Fibroblast of peridontal ligament (primary cell): ENCODE data around the gene PDCD7.
"Not testable (repeated sequence)": the region's sequence is repeated elsewhere in the genome, so short reads cannot be mapped to it uniquely, and the experiment has no call there.

Experiments used
- DNase-seq: peaks from one replicate; pipeline ENCODE4 v3.0.0-alpha.2; 2010; ENCODE audit errors: extremely low read depth

The PDCD7 gene

GRCh38 chr15:65091946-65092770 is 41.5 kb downstream of the PDCD7 start:
- no peak for DNase-seq

GRCh38 chr15:65089206-65089824 is 44.3 kb downstream of the PDCD7 start:
- DNase-seq, result no peak

GRCh38 chr15:65088643-65089021 is 45.0 kb downstream of the PDCD7 start:
- no peak for DNase-seq

- DNase-seq, result no peak
Measured at GRCh38 chr15:65087873-65088642, 45.5 kb downstream of the PDCD7 start.

GRCh38 chr15:65087411-65087810 is 46.2 kb downstream of the PDCD7 start:
- DNase-seq, result no peak

- DNase-seq, result no peak
Measured at GRCh38 chr15:65086680-65087111, 46.9 kb downstream of the PDCD7 start.

GRCh38 chr15:65085990-65086679 is 47.5 kb downstream of the PDCD7 start:
- peak; percentile 13 for DNase-seq

- no peak for DNase-seq
Measured at GRCh38 chr15:65085207-65085753, 48.3 kb downstream of the PDCD7 start.

- no peak for DNase-seq
Measured at GRCh38 chr15:65084500-65085206, 49.0 kb downstream of the PDCD7 start.

GRCh38 chr15:65083262-65083701 is 50.3 kb downstream of the PDCD7 start:
- DNase-seq, result peak; percentile 68

- no peak for DNase-seq
Measured at GRCh38 chr15:65082303-65082953, 51.2 kb downstream of the PDCD7 start.

GRCh38 chr15:65081758-65082157 is 51.9 kb downstream of the PDCD7 start:
- DNase-seq, result no peak

- no peak for DNase-seq
Measured at GRCh38 chr15:65081270-65081669, 52.3 kb downstream of the PDCD7 start.

- no peak for DNase-seq
Measured at GRCh38 chr15:65079580-65079979, 54.0 kb downstream of the PDCD7 start.

GRCh38 chr15:65077981-65078352 is 55.6 kb downstream of the PDCD7 start:
- peak; percentile 57 for DNase-seq

- no peak for DNase-seq
Measured at GRCh38 chr15:65077291-65077980, 56.2 kb downstream of the PDCD7 start.

GRCh38 chr15:65076486-65077290 is 56.9 kb downstream of the PDCD7 start, which contains the start of gene KBTBD13:
TSS of gene KBTBD13 (plus strand) at chr15:65076746. CDS start at chr15:65076816, 70 bp downstream.
- DNase-seq, result no peak

- not testable (repeated sequence) for DNase-seq
Measured at GRCh38 chr15:65075607-65076395, 57.8 kb downstream of the PDCD7 start.
